ENCODE data around the gene MEIS2.

Gene MEIS2

GRCh38 chr15:36967929-36968328, 132.4 kb downstream of the MEIS2 start:
- in situ Hi-C loops (cut with HindIII; ENCODE audit: low sequenced_read_pairs): no loop called here

GRCh38 chr15:36966708-36967107, 133.6 kb downstream of the MEIS2 start:
- in situ Hi-C loops (cut with HindIII; ENCODE audit: low sequenced_read_pairs): no loop called here

- in situ Hi-C loops (cut with HindIII; ENCODE audit: low sequenced_read_pairs): no loop called here
Observed at GRCh38 chr15:36965570-36966342, 134.6 kb downstream of the MEIS2 start.

- in situ Hi-C loops (cut with HindIII; ENCODE audit: low sequenced_read_pairs): no loop called here
Observed at GRCh38 chr15:36964626-36965025, 135.7 kb downstream of the MEIS2 start.

GRCh38 chr15:36961956-36962355, 138.4 kb downstream of the MEIS2 start:
- in situ Hi-C loops (cut with HindIII; ENCODE audit: low sequenced_read_pairs): no loop called here

GRCh38 chr15:36960947-36961227, 139.5 kb downstream of the MEIS2 start:
- in situ Hi-C loops (cut with HindIII; ENCODE audit: low sequenced_read_pairs): no loop called here

GRCh38 chr15:36960179-36960946, 140.0 kb downstream of the MEIS2 start:
- in situ Hi-C loops (cut with HindIII; ENCODE audit: low sequenced_read_pairs): no loop called here

GRCh38 chr15:36959746-36960145, 140.6 kb downstream of the MEIS2 start:
- in situ Hi-C loops (cut with HindIII; ENCODE audit: low sequenced_read_pairs): no loop called here

GRCh38 chr15:36958606-36959005, 141.7 kb downstream of the MEIS2 start:
- in situ Hi-C loops (cut with HindIII; ENCODE audit: low sequenced_read_pairs): no loop called here

- in situ Hi-C loops (cut with HindIII; ENCODE audit: low sequenced_read_pairs): no loop called here
Observed at GRCh38 chr15:36954486-36954885, 145.9 kb downstream of the MEIS2 start.

- in situ Hi-C loops (cut with HindIII; ENCODE audit: low sequenced_read_pairs): no loop called here
Observed at GRCh38 chr15:36953346-36953745, 147.0 kb downstream of the MEIS2 start.

GRCh38 chr15:36951731-36952247, 148.6 kb downstream of the MEIS2 start:
- in situ Hi-C loops (cut with HindIII; ENCODE audit: low sequenced_read_pairs): no loop called here

GRCh38 chr15:36950371-36950770, 150.0 kb downstream of the MEIS2 start:
- in situ Hi-C loops (cut with HindIII; ENCODE audit: low sequenced_read_pairs): no loop called here

GRCh38 chr15:36948982-36949381, 151.4 kb downstream of the MEIS2 start:
- in situ Hi-C loops (cut with HindIII; ENCODE audit: low sequenced_read_pairs): no loop called here

- in situ Hi-C loops (cut with HindIII; ENCODE audit: low sequenced_read_pairs): no loop called here
Observed at GRCh38 chr15:36947035-36947719, 153.2 kb downstream of the MEIS2 start.

GRCh38 chr15:36944442-36944841, 155.9 kb downstream of the MEIS2 start:
- in situ Hi-C loops (cut with HindIII; ENCODE audit: low sequenced_read_pairs): no loop called here

- in situ Hi-C loops (cut with HindIII; ENCODE audit: low sequenced_read_pairs): no loop called here
Observed at GRCh38 chr15:36943508-36944361, 156.6 kb downstream of the MEIS2 start.

GRCh38 chr15:36942248-36942827, 158.0 kb downstream of the MEIS2 start:
- in situ Hi-C loops (cut with HindIII; ENCODE audit: low sequenced_read_pairs): no loop called here

GRCh38 chr15:36941798-36942197, 158.6 kb downstream of the MEIS2 start:
- in situ Hi-C loops (cut with HindIII; ENCODE audit: low sequenced_read_pairs): no loop called here

- in situ Hi-C loops (cut with HindIII; ENCODE audit: low sequenced_read_pairs): no loop called here
Observed at GRCh38 chr15:36940636-36941260, 159.6 kb downstream of the MEIS2 start.
